ENCODE results near the gene TMX1.

Gene TMX1

GRCh38 chr14:51297066-51297465 is 57.0 kb downstream of the TMX1 start:
- peaks cover 17% of the 10 kb centered on the region for H3K4me1 Mint-ChIP-seq
- H3K9me3 Mint-ChIP-seq = no peaks in the 10 kb centered on the region
- H3K4me3 Mint-ChIP-seq = no peak overlapping the region
- H3K36me3 Mint-ChIP-seq = no peaks in the 10 kb centered on the region
- no peaks in the 10 kb centered on the region for H3K27me3 Mint-ChIP-seq
- no peak overlapping the region for H3K27ac Mint-ChIP-seq

GRCh38 chr14:51298895-51299294 is 58.8 kb downstream of the TMX1 start:
- no peaks in the 10 kb centered on the region for H3K9me3 Mint-ChIP-seq
- H3K4me3 Mint-ChIP-seq = no peak overlapping the region
- H3K27ac Mint-ChIP-seq = no peak overlapping the region
- peaks cover 17% of the 10 kb centered on the region for H3K4me1 Mint-ChIP-seq
- no peaks in the 10 kb centered on the region for H3K27me3 Mint-ChIP-seq
- no peaks in the 10 kb centered on the region for H3K36me3 Mint-ChIP-seq

GRCh38 chr14:51302295-51303030 is 62.4 kb downstream of the TMX1 start:
- H3K9me3 Mint-ChIP-seq = peaks cover 5% of the 10 kb centered on the region
- no peaks in the 10 kb centered on the region for H3K27me3 Mint-ChIP-seq
- H3K4me3 Mint-ChIP-seq = no peak overlapping the region
- peaks cover 17% of the 10 kb centered on the region for H3K4me1 Mint-ChIP-seq
- no peak overlapping the region for H3K27ac Mint-ChIP-seq
- no peaks in the 10 kb centered on the region for H3K36me3 Mint-ChIP-seq

GRCh38 chr14:51304438-51304837 is 64.4 kb downstream of the TMX1 start:
- Mint-ChIP-seq H3K4me3 (no peak overlapping the region), H3K27ac (no peak overlapping the region), H3K9me3 (peaks cover 10% of the 10 kb centered on the region), H3K4me1 (peaks cover 1% of the 10 kb centered on the region), H3K27me3 (no peaks in the 10 kb centered on the region), H3K36me3 (no peaks in the 10 kb centered on the region)

GRCh38 chr14:51304941-51305340 is 64.9 kb downstream of the TMX1 start:
- H3K27ac Mint-ChIP-seq = no peak overlapping the region
- H3K4me1 Mint-ChIP-seq = no peaks in the 10 kb centered on the region
- peaks cover 10% of the 10 kb centered on the region for H3K9me3 Mint-ChIP-seq
- no peaks in the 10 kb centered on the region for H3K27me3 Mint-ChIP-seq
- no peak overlapping the region for H3K4me3 Mint-ChIP-seq
- H3K36me3 Mint-ChIP-seq = no peaks in the 10 kb centered on the region

GRCh38 chr14:51305751-51306150 is 65.7 kb downstream of the TMX1 start:
- Mint-ChIP-seq H3K4me3 (no peak overlapping the region), H3K4me1 (no peaks in the 10 kb centered on the region), H3K9me3 (peaks cover 10% of the 10 kb centered on the region), H3K27ac (no peak overlapping the region), H3K36me3 (no peaks in the 10 kb centered on the region), H3K27me3 (no peaks in the 10 kb centered on the region)

Data from activated naive CD4-positive, alpha-beta T cell treated with anti-CD3 and anti-CD28 coated beads, Interleukin-2, amount 50 U/mL, for 24 hours (primary cell).